GM12891 (cell line): ENCODE measurements around the gene IRAK3.

Experiments
- POLR2A ChIP-seq: IDR thresholded peaks from 2 replicates; pipeline ENCODE4 v1.6.1; 2011; ENCODE audit warnings: low read depth, low read length, control low read depth
- POLR2AphosphoS5 ChIP-seq: IDR thresholded peaks from 2 replicates; pipeline ENCODE4 v1.6.1; 2011; ENCODE audit warnings: low read depth, low read length, control low read depth
- SPI1 ChIP-seq: IDR thresholded peaks from 2 replicates; pipeline ENCODE4 v1.6.1; 2011; ENCODE audit warnings: low read depth, low read length, control low read depth
- TAF1 ChIP-seq: IDR thresholded peaks from 2 replicates; pipeline ENCODE4 v1.6.1; 2011; ENCODE audit warnings: low read depth, low read length, control low read depth

DNA sequence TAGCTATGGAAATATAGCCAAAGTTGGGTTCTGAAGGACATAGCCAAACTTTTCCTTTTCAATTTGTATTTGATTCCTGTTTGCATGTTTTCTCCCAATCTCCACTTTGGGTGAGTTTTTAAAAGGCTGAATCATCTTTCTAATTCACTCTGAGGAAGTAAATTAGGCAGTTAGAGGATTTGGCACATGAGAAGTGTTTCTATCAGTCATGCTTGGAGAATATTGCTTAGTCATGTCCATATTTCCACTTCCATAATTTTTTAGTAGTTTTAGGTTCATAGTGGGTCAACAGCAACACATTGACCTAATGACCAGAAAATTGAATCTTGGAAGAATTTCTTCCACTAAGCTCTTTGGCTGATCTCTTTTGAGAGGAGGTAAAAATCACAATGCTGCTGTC is 21.8 kb downstream of the IRAK3 start:
- TF ChIP-seq POLR2A (no peak), POLR2AphosphoS5 (no peak), TAF1 (no peak), SPI1 (no peak)
